Mammary epithelial cell (primary cell): ENCODE data around the gene RAVER1.

Source experiments
- EZH2 ChIP-seq: IDR thresholded peaks from 2 replicates; pipeline ENCODE4 v1.6.1; 2012; ENCODE audit warnings: low read length, inconsistent platforms, borderline replicate concordance
- TF ChIP-seq, protein P1 (sequence below), 2 donors: IDR thresholded peaks in 1 of 2; conservative IDR thresholded peaks in 1 of 2; 2 replicates each; pipeline ENCODE4 v1.5.1; 2011 to 2012; ENCODE audit warnings: inconsistent platforms in 2 of 2, low read length in 2 of 2, mild to moderate bottlenecking in 2 of 2, control low read depth in 1 of 2, low read depth in 1 of 2; ENCODE audit not compliant: insufficient read depth in 1 of 2; ENCODE audit errors: extremely low read depth in 1 of 2

GRCh38 chr19:10318807-10319682, 14.3 kb downstream of the RAVER1 start:
- TF ChIP-seq, protein P1, sequence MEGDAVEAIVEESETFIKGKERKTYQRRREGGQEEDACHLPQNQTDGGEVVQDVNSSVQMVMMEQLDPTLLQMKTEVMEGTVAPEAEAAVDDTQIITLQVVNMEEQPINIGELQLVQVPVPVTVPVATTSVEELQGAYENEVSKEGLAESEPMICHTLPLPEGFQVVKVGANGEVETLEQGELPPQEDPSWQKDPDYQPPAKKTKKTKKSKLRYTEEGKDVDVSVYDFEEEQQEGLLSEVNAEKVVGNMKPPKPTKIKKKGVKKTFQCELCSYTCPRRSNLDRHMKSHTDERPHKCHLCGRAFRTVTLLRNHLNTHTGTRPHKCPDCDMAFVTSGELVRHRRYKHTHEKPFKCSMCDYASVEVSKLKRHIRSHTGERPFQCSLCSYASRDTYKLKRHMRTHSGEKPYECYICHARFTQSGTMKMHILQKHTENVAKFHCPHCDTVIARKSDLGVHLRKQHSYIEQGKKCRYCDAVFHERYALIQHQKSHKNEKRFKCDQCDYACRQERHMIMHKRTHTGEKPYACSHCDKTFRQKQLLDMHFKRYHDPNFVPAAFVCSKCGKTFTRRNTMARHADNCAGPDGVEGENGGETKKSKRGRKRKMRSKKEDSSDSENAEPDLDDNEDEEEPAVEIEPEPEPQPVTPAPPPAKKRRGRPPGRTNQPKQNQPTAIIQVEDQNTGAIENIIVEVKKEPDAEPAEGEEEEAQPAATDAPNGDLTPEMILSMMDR (conservative IDR thresholded peaks at IDR 0.05 in 1 of 2, IDR thresholded peaks at IDR 0.05 in 1 of 2; ENCODE audit: extremely low read depth in 1 of 2, insufficient read depth in 1 of 2, low read depth in 1 of 2, low read length in 2 of 2): no peak
- no peak for TF ChIP-seq EZH2
